Measurements from ENCODE around the gene SEC11A.

Gene SEC11A

GRCh38 chr15:84731774-84732173 is 15.8 kb upstream of the SEC11A start:
- no peaks in the 10 kb centered on the region for H3K36me3 ChIP-seq
- H3K27ac ChIP-seq = peak overlapping the region in 1 of 11 experiments; percentile 26; a peak in 1 of 22 replicates
- H3K4me1 ChIP-seq = peaks cover 29 to 82% (median 53%) of the 10 kb centered on the region in 10 experiments

GRCh38 chr15:84727429-84727828 is 11.5 kb upstream of the SEC11A start:
- Histone ChIP-seq H3K27me3 (no peaks in the 10 kb centered on the region), H3K36me3 (no peaks in the 10 kb centered on the region), H3K4me2 (peak overlapping the region in 6 of 11 experiments; percentile 79 to 87 (median 84); a peak in 11 of 22 replicates), H3K4me1 (peaks cover 16 to 78% (median 51%) of the 10 kb centered on the region in 10 experiments), H4K20me1 (no peaks in the 10 kb centered on the region), H3K9ac (no peak overlapping the region), H3K4me3 (no peak overlapping the region), H3K9me3 (replicated peaks in 1 of 11) (no peaks in the 10 kb centered on the region), H3K27ac (peak overlapping the region in 6 of 11 experiments; percentile 89 to 94 (median 90); a peak in 8 of 22 replicates)
- no peak for TF ChIP-seq Cebpa-rat (IDR thresholded peaks at IDR 0.05)

More at GRCh38 chr15:84731774-84732173, 15.8 kb upstream of the SEC11A start:
- Histone ChIP-seq H3K9me3 (replicated peaks in 1 of 11) (no peaks in the 10 kb centered on the region), H4K20me1 (no peaks in the 10 kb centered on the region), H3K27me3 (no peaks in the 10 kb centered on the region), H3K4me3 (no peak overlapping the region), H3K4me2 (peak overlapping the region in 4 of 11 experiments; percentile 0 to 57 (median 38); a peak in 6 of 22 replicates), H3K9ac (no peak overlapping the region)
- TF ChIP-seq Cebpa-rat (IDR thresholded peaks at IDR 0.05) = no peak

DNA sequence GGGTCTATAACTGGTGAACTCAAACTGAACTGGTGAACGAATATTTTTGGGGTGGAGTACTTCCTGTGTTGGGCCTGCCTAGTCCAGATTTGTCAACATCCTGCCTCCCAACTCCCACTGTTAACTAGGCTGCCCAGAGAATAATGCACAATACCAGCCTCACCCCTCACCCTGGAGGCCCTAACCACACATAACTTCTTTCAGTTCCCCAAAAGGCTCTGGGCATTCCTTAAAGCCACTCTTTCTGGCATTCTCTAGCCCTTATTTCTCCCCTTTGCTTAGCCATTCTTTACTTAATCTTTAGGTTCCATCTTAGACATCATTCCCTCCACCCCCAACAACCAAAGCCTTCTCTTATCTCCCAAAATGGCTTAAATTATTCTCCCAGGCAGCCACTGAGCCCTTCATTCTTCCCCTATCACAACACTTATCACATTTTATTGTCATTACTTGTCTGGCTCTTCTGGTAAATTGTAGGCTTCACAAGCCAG is 9.1 kb upstream of the SEC11A start:
- H3K27ac ChIP-seq = peak overlapping the region; percentile 73 to 94 (median 89)
- H3K36me3 ChIP-seq = no peaks in the 10 kb centered on the region
- no peaks in the 10 kb centered on the region for H3K27me3 ChIP-seq
- peak overlapping the region; percentile 49 to 87 (median 79) for H3K4me2 ChIP-seq
- H3K9ac ChIP-seq = peak overlapping the region; percentile 58 to 79 (median 70); a peak in 20 of 22 replicates
- H3K4me1 ChIP-seq = peaks cover 16 to 88% (median 63%) of the 10 kb centered on the region in 10 experiments
- H3K9me3 ChIP-seq (replicated peaks in 1 of 11) = no peaks in the 10 kb centered on the region
- no peaks in the 10 kb centered on the region for H4K20me1 ChIP-seq
- peak overlapping the region in 3 of 10 experiments; percentile 17 to 38 (median 17); a peak in 4 of 20 replicates for H3K4me3 ChIP-seq
- peak in 7 of 11 experiments; percentile 25 to 82 (median 64); a peak in 10 of 22 replicates for TF ChIP-seq Cebpa-rat (IDR thresholded peaks at IDR 0.05)

GRCh38 chr15:84722628-84723027 is 6.7 kb upstream of the SEC11A start:
- H4K20me1 ChIP-seq = no peaks in the 10 kb centered on the region
- H3K36me3 ChIP-seq = no peaks in the 10 kb centered on the region
- H3K4me1 ChIP-seq = peaks cover 16 to 84% (median 58%) of the 10 kb centered on the region in 10 experiments
- peak overlapping the region in 3 of 11 experiments; percentile 7 to 87 (median 13); a peak in 3 of 22 replicates for H3K4me2 ChIP-seq
- no peak overlapping the region for H3K4me3 ChIP-seq
- TF ChIP-seq Cebpa-rat (IDR thresholded peaks at IDR 0.05) = no peak
- H3K9ac ChIP-seq = no peak overlapping the region
- no peaks in the 10 kb centered on the region for H3K27me3 ChIP-seq
- no peaks in the 10 kb centered on the region for H3K9me3 ChIP-seq (replicated peaks in 1 of 11)
- peak overlapping the region in 7 of 11 experiments; percentile 11 to 94 (median 84); a peak in 11 of 22 replicates for H3K27ac ChIP-seq

- no peaks in the 10 kb centered on the region for H4K20me1 ChIP-seq
- H3K9ac ChIP-seq = 0 out of 22 replicates have a peak overlapping the region, but pooled peaks of 2 of the 11 experiments have one; percentile 10 to 12
Observed at GRCh38 chr15:84721371-84721770, 5.4 kb upstream of the SEC11A start.

GRCh38 chr15:84715441-84716035 is 401 bp downstream of the SEC11A start:
- peak overlapping the region; percentile 73 to 92 (median 85) for H3K27ac ChIP-seq

More at GRCh38 chr15:84721371-84721770, 5.4 kb upstream of the SEC11A start:
- Histone ChIP-seq H3K4me1 (peaks cover 25 to 79% (median 57%) of the 10 kb centered on the region in 10 experiments), H3K4me3 (no peak overlapping the region), H3K9me3 (replicated peaks in 1 of 11) (no peaks in the 10 kb centered on the region), H3K27ac (peak overlapping the region in 8 of 11 experiments; percentile 15 to 94 (median 71); a peak in 15 of 22 replicates), H3K27me3 (no peaks in the 10 kb centered on the region), H3K36me3 (no peaks in the 10 kb centered on the region), H3K4me2 (peak overlapping the region in 7 of 11 experiments; percentile 41 to 78 (median 68); a peak in 14 of 22 replicates)
- no peak for TF ChIP-seq Cebpa-rat (IDR thresholded peaks at IDR 0.05)

GRCh38 chr15:84714821-84715220 is 1.1 kb downstream of the SEC11A start:
- no peaks in the 10 kb centered on the region for H3K9me3 ChIP-seq (replicated peaks in 1 of 11)
- peaks cover 28 to 54% (median 49%) of the 10 kb centered on the region in 11 experiments; a peak in 20 of 22 replicates for H4K20me1 ChIP-seq
- peak overlapping the region; percentile 81 to 98 (median 87) for H3K4me2 ChIP-seq
- H3K27ac ChIP-seq = peak overlapping the region in 9 of 11 experiments; percentile 81 to 92 (median 85); a peak in 14 of 22 replicates
- peak overlapping the region; percentile 74 to 97 (median 90) for H3K4me3 ChIP-seq
- H3K27me3 ChIP-seq = no peaks in the 10 kb centered on the region
- H3K9ac ChIP-seq = peak overlapping the region; percentile 82 to 91 (median 88)
- peaks cover 23 to 49% (median 30%) of the 10 kb centered on the region in 10 experiments for H3K4me1 ChIP-seq
- no peak for TF ChIP-seq Cebpa-rat (IDR thresholded peaks at IDR 0.05)
- peaks cover 17 to 42% (median 28%) of the 10 kb centered on the region in 11 experiments for H3K36me3 ChIP-seq

More at GRCh38 chr15:84715441-84716035, 401 bp downstream of the SEC11A start:
- Histone ChIP-seq H3K4me3 (peak overlapping the region; percentile 74 to 97 (median 90)), H3K27me3 (no peaks in the 10 kb centered on the region), H3K9ac (peak overlapping the region; percentile 82 to 91 (median 88)), H4K20me1 (peaks cover 28 to 49% (median 46%) of the 10 kb centered on the region in 11 experiments; a peak in 20 of 22 replicates), H3K9me3 (replicated peaks in 1 of 11) (no peaks in the 10 kb centered on the region), H3K4me1 (peaks cover 23 to 56% (median 30%) of the 10 kb centered on the region in 10 experiments), H3K36me3 (peaks cover 11 to 35% (median 21%) of the 10 kb centered on the region in 11 experiments), H3K4me2 (peak overlapping the region; percentile 81 to 98 (median 87))
- TF ChIP-seq Cebpa-rat (IDR thresholded peaks at IDR 0.05) = no peak

- peaks cover 23 to 48% (median 30%) of the 10 kb centered on the region in 10 experiments for H3K4me1 ChIP-seq
- peaks cover 28 to 59% (median 53%) of the 10 kb centered on the region in 11 experiments; a peak in 20 of 22 replicates for H4K20me1 ChIP-seq
- H3K9me3 ChIP-seq (replicated peaks in 1 of 11) = no peaks in the 10 kb centered on the region
- H3K4me2 ChIP-seq = peak overlapping the region; percentile 81 to 98 (median 87)
- no peak for TF ChIP-seq Cebpa-rat (IDR thresholded peaks at IDR 0.05)
- peaks cover 22 to 46% (median 32%) of the 10 kb centered on the region in 11 experiments for H3K36me3 ChIP-seq
- peak overlapping the region; percentile 82 to 91 (median 88); a peak in 17 of 22 replicates for H3K9ac ChIP-seq
- H3K4me3 ChIP-seq = peak overlapping the region; percentile 74 to 97 (median 90); a peak in 18 of 20 replicates
- H3K27me3 ChIP-seq = no peaks in the 10 kb centered on the region
- 0 out of 22 replicates have a peak overlapping the region, but pooled peaks of 2 of the 11 experiments have one; percentile 83 to 88 for H3K27ac ChIP-seq
Observed at GRCh38 chr15:84714372-84714771, 1.6 kb downstream of the SEC11A start.

Data from BLaER1 treated with 17β-estradiol and CSF1 and Interleukin-3, amounts not matched to agents 10 nM and 100 nM (cell line).